Endothelial cell of umbilical vein (primary cell): ENCODE results near the gene KDM4B.

Experiments
- EZH2 ChIP-seq: IDR thresholded peaks from 2 replicates; pipeline ENCODE4 v1.6.1; 2012; ENCODE audit warnings: borderline replicate concordance, low read depth, mild to moderate bottlenecking, moderate library complexity, low read length, inconsistent platforms; ENCODE audit not compliant: severe bottlenecking
- POLR2AphosphoS5 ChIP-seq: IDR thresholded peaks from 2 replicates; pipeline ENCODE4 v1.6.1; 2012; ENCODE audit warnings: low read depth, mild to moderate bottlenecking, control low read depth, low read length, moderate library complexity; ENCODE audit not compliant: insufficient read depth
- TF ChIP-seq, protein P1 (sequence below), 2 donors: IDR thresholded peaks; 1 replicate in 1 of 2; 2 replicates in 1 of 2; pipeline ENCODE4 v1.5.1; 2011; ENCODE audit warnings: low read length in 2 of 2, mild to moderate bottlenecking in 2 of 2, moderate library complexity in 2 of 2, control low read depth in 1 of 2, inconsistent platforms in 1 of 2, low read depth in 1 of 2; ENCODE audit not compliant: insufficient read depth in 1 of 2; ENCODE audit errors: extremely low read depth in 1 of 2
- TF ChIP-seq, protein P2 (sequence below): IDR thresholded peaks from 2 replicates; pipeline ENCODE4 v1.6.1; 2011; ENCODE audit not compliant: insufficient read depth, insufficient read length

DNA sequence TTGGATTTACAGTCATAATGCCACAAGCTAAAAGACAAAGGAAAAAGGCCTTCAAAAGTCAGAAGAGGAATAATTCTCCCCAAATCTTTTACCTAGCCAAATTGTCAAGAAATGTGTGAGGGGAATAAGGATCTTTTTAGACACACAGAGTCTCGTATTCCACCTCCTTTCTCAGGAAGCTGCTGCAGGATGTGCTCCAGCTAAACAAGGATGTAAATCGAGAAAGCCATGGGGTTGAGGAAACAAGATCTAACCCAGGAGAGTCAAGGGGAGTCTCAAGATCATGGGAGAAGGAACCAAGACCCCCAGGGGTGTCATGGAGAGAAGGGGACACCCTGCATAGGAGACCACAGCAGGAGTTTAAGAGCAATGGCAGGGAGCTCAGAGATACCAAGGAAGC, 147.4 kb downstream of the KDM4B start:
- TF ChIP-seq, protein P1, sequence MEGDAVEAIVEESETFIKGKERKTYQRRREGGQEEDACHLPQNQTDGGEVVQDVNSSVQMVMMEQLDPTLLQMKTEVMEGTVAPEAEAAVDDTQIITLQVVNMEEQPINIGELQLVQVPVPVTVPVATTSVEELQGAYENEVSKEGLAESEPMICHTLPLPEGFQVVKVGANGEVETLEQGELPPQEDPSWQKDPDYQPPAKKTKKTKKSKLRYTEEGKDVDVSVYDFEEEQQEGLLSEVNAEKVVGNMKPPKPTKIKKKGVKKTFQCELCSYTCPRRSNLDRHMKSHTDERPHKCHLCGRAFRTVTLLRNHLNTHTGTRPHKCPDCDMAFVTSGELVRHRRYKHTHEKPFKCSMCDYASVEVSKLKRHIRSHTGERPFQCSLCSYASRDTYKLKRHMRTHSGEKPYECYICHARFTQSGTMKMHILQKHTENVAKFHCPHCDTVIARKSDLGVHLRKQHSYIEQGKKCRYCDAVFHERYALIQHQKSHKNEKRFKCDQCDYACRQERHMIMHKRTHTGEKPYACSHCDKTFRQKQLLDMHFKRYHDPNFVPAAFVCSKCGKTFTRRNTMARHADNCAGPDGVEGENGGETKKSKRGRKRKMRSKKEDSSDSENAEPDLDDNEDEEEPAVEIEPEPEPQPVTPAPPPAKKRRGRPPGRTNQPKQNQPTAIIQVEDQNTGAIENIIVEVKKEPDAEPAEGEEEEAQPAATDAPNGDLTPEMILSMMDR (IDR thresholded peaks at IDR 0.05; ENCODE audit: extremely low read depth in 1 of 2, insufficient read depth in 1 of 2, low read depth in 1 of 2, low read length in 2 of 2): no peak
- TF ChIP-seq, protein P2, sequence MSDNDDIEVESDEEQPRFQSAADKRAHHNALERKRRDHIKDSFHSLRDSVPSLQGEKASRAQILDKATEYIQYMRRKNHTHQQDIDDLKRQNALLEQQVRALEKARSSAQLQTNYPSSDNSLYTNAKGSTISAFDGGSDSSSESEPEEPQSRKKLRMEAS: no peak
- TF ChIP-seq POLR2AphosphoS5 (no peak), EZH2 (no peak)
